ENCODE measurements around the gene DUS2.

- no peak for TF ChIP-seq CTCF (IDR thresholded peaks at IDR 0.05)
- no peak for TF ChIP-seq EZH2 (IDR thresholded peaks at IDR 0.05)
Observed at GRCh38 chr16:68049449-68049848, 26.4 kb downstream of the DUS2 start.
